A549 (cell line): ENCODE results near the gene ZBED4.

Experiments
- EP300 ChIP-seq, 2 experiments: fragments of >200 bp; sonication (Bioruptor Twin); formaldehyde crosslinking; IDR thresholded peaks; 2 replicates in 1 of 2; 3 replicates in 1 of 2; pipeline ENCODE4 v1.6.1; 2016 to 2017
- POLR2A ChIP-seq: IDR thresholded peaks from 2 replicates; pipeline ENCODE4 v1.6.1; 2012; ENCODE audit warnings: mild to moderate bottlenecking, low read length
- RAD21 ChIP-seq, 2 experiments: fragments of >200 bp in 1 of 2; sonication (Bioruptor Twin) in 1 of 2; formaldehyde crosslinking in 1 of 2; IDR thresholded peaks in 1 of 2; conservative IDR thresholded peaks in 1 of 2; 2 replicates in 1 of 2; 3 replicates in 1 of 2; pipeline ENCODE4 v1.6.1; 2012 to 2018; ENCODE audit warnings: inconsistent platforms in 1 of 2
- RCOR1 ChIP-seq: fragments of 150-350 bp; IDR thresholded peaks from 2 replicates; pipeline ENCODE4 v1.6.1; 2014; ENCODE audit warnings: antibody characterized with exemption, low read length, low read depth
- SREBF2 ChIP-seq: fragments of 450-650 bp; IDR thresholded peaks from 2 replicates; pipeline ENCODE4 v1.6.1; 2014; ENCODE audit warnings: mild to moderate bottlenecking, moderate library complexity
- ZFP36 ChIP-seq: fragments of 450-650 bp; IDR thresholded peaks from 2 replicates; pipeline ENCODE4 v1.6.1; 2014; ENCODE audit warnings: borderline replicate concordance; ENCODE audit not compliant: partially characterized antibody
- TF ChIP-seq, protein P1 (sequence below): fragments of >200 bp; sonication (Bioruptor Twin); formaldehyde crosslinking; IDR thresholded peaks from 3 replicates; pipeline ENCODE4 v1.5.1; 2016

GRCh38 chr22:49820984-49821383 is 32.7 kb upstream of the ZBED4 start:
- TF ChIP-seq, protein P1, sequence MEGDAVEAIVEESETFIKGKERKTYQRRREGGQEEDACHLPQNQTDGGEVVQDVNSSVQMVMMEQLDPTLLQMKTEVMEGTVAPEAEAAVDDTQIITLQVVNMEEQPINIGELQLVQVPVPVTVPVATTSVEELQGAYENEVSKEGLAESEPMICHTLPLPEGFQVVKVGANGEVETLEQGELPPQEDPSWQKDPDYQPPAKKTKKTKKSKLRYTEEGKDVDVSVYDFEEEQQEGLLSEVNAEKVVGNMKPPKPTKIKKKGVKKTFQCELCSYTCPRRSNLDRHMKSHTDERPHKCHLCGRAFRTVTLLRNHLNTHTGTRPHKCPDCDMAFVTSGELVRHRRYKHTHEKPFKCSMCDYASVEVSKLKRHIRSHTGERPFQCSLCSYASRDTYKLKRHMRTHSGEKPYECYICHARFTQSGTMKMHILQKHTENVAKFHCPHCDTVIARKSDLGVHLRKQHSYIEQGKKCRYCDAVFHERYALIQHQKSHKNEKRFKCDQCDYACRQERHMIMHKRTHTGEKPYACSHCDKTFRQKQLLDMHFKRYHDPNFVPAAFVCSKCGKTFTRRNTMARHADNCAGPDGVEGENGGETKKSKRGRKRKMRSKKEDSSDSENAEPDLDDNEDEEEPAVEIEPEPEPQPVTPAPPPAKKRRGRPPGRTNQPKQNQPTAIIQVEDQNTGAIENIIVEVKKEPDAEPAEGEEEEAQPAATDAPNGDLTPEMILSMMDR: no peak
- TF ChIP-seq RCOR1 (no peak), POLR2A (no peak), EP300 (IDR thresholded peaks at IDR 0.05) (no peak), RAD21 (conservative IDR thresholded peaks at IDR 0.05 in 1 of 2, IDR thresholded peaks at IDR 0.05 in 1 of 2) (no peak), SREBF2 (no peak), ZFP36 (no peak)
